Endothelial cell of umbilical vein (primary cell): ENCODE results near the gene MYH15. TPM values are rescaled to one million over a fixed set of nuclear protein-coding genes. Genes with fewer than 3 reads are reported as not detected.

Experiments
- BruUV-seq: library from RNA; stranded (reverse); fragments of 400-500 nt; replicated peaks from 2 replicates; lab custom pipeline; 2021; lab: Mats Ljungman, UMichigan
- CTCF ChIA-PET: fragments of 300-600, 350-600 bp; sonication (Branson Sonifier 250); formaldehyde crosslinking; loops from one replicate; lab custom pipeline; 2021; ENCODE audit warnings: antibody characterized with exemption, inconsistent platforms; lab: Charles Lee
- POLR2A ChIA-PET: fragments of 300-600, 350-600 bp; sonication (Branson Sonifier 250); formaldehyde crosslinking; loops from one replicate; lab custom pipeline; 2021; ENCODE audit warnings: antibody characterized with exemption, inconsistent platforms; lab: Charles Lee
- DNase-seq: peaks from one replicate; pipeline ENCODE4 v3.0.0-alpha.2; 2011; ENCODE audit warnings: low read depth, low spot score
- FAIRE-seq: peaks from 2 replicates; lab custom pipeline; 2011; peaks lifted over from hg19 to GRCh38; lab: Jason Lieb, UNC
- H2AFZ ChIP-seq: 2 replicates; pipeline ENCODE4 v1.6.0; 2012; ENCODE audit warnings: low read depth, low read length, control low read depth, inconsistent platforms
- H3K27ac ChIP-seq: 2 replicates; pipeline ENCODE4 v1.5.1; 2011; ENCODE audit warnings: low read depth, mild to moderate bottlenecking, control low read depth, low read length, moderate library complexity; ENCODE audit not compliant: insufficient read depth
- H3K27me3 ChIP-seq, 2 experiments: 2 replicates each; pipeline versions ENCODE4 v1.6.0 to v1.6.1; 2011; ENCODE audit warnings: low read length in 2 of 2, mixed read lengths in 1 of 2; ENCODE audit not compliant: control insufficient read depth in 2 of 2, insufficient read depth in 2 of 2
- H3K36me3 ChIP-seq, 2 experiments: 2 replicates in 1 of 2; 3 replicates in 1 of 2; pipeline ENCODE4 v1.5.1; 2011; ENCODE audit warnings: low read length in 2 of 2, mild to moderate bottlenecking in 1 of 2, moderate library complexity in 1 of 2; ENCODE audit not compliant: control insufficient read depth in 2 of 2, insufficient read depth in 2 of 2; ENCODE audit errors: extremely low read depth in 1 of 2
- H3K4me1 ChIP-seq: 3 replicates; pipeline ENCODE4 v1.5.1; 2011; ENCODE audit warnings: mild to moderate bottlenecking, low read length; ENCODE audit not compliant: control insufficient read depth, insufficient read depth; ENCODE audit errors: extremely low read depth
- H3K4me2 ChIP-seq: 2 replicates; pipeline ENCODE4 v1.6.1; 2011; ENCODE audit warnings: low read length, control low read depth, mixed read lengths; ENCODE audit not compliant: insufficient read depth
- H3K4me3 ChIP-seq, 3 experiments: fragments of 200-600 bp in 1 of 3; sonication (generic), shearing (Covaris generic) in 1 of 3; replicated peaks in 1 of 3; 2 replicates each; pipeline ENCODE4 v1.5.1; 2011 to 2016; ENCODE audit warnings: control low read depth in 3 of 3, low read length in 3 of 3, mild to moderate bottlenecking in 2 of 3, inconsistent platforms in 1 of 3, low read depth in 1 of 3, moderate library complexity in 1 of 3; ENCODE audit not compliant: insufficient read depth in 1 of 3
- H3K79me2 ChIP-seq: 2 replicates; pipeline ENCODE4 v1.6.0; 2012; ENCODE audit warnings: low read length, inconsistent platforms; ENCODE audit not compliant: control insufficient read depth, insufficient read depth
- H3K9ac ChIP-seq: replicated peaks from 2 replicates; pipeline ENCODE3; 2011; ENCODE audit warnings: low read length, control low read depth; ENCODE audit not compliant: insufficient read depth; ENCODE audit errors: extremely low read depth
- H3K9me1 ChIP-seq: replicated peaks from 3 replicates; pipeline ENCODE4 v1.6.0; 2011; ENCODE audit warnings: mild to moderate bottlenecking, low read length; ENCODE audit not compliant: control insufficient read depth, insufficient read depth; ENCODE audit errors: extremely low read depth
- H3K9me3 ChIP-seq: replicated peaks from 2 replicates; pipeline ENCODE4 v1.5.1; 2012; ENCODE audit warnings: low read length, inconsistent platforms; ENCODE audit not compliant: control insufficient read depth, insufficient read depth
- H4K20me1 ChIP-seq: replicated peaks from 2 replicates; pipeline ENCODE3; 2011; ENCODE audit warnings: mild to moderate bottlenecking, low read length; ENCODE audit not compliant: control insufficient read depth, insufficient read depth; ENCODE audit errors: extremely low read depth
- CTCF ChIP-seq, 2 donors: IDR thresholded peaks; 1 replicate in 1 of 2; 2 replicates in 1 of 2; pipeline ENCODE4 v1.5.1; 2011; ENCODE audit warnings: low read length in 2 of 2, mild to moderate bottlenecking in 2 of 2, moderate library complexity in 2 of 2, control low read depth in 1 of 2, inconsistent platforms in 1 of 2, low read depth in 1 of 2; ENCODE audit not compliant: insufficient read depth in 1 of 2; ENCODE audit errors: extremely low read depth in 1 of 2
- EZH2 ChIP-seq: IDR thresholded peaks from 2 replicates; pipeline ENCODE4 v1.6.1; 2012; ENCODE audit warnings: borderline replicate concordance, low read depth, mild to moderate bottlenecking, moderate library complexity, low read length, inconsistent platforms; ENCODE audit not compliant: severe bottlenecking
- GATA2 ChIP-seq: IDR thresholded peaks from 2 replicates; pipeline ENCODE4 v1.7.0; 2011; ENCODE audit warnings: low read depth, mild to moderate bottlenecking, moderate library complexity, mixed read lengths, low read length; ENCODE audit not compliant: insufficient read length, insufficient read depth
- JUN ChIP-seq: IDR thresholded peaks from 2 replicates; pipeline ENCODE4 v1.6.1; 2011; ENCODE audit warnings: borderline replicate concordance, low read depth; ENCODE audit not compliant: insufficient read length, insufficient read depth
- MAX ChIP-seq: IDR thresholded peaks from 2 replicates; pipeline ENCODE4 v1.6.1; 2011; ENCODE audit not compliant: insufficient read depth, insufficient read length
- MYC ChIP-seq: IDR thresholded peaks from one replicate; pipeline ENCODE4 v1.6.1; 2011; ENCODE audit warnings: mild to moderate bottlenecking, low read depth, low read length
- POLR2AphosphoS5 ChIP-seq: IDR thresholded peaks from 2 replicates; pipeline ENCODE4 v1.6.1; 2012; ENCODE audit warnings: low read depth, mild to moderate bottlenecking, control low read depth, low read length, moderate library complexity; ENCODE audit not compliant: insufficient read depth
- dilution Hi-C: fragments of 300-500 bp; cut with MboI; formaldehyde crosslinking; loops from one replicate; pipeline ENCODE4 v1.15.0; 2019; ENCODE audit warnings: low sequenced_read_pairs; ENCODE audit not compliant: extremely low pct_ligation_motif_present
- intact Hi-C: fragments of 100-400 bp; cut with micrococcal nuclease; formaldehyde crosslinking; loops from one replicate; pipeline ENCODE4 v1.10.0; 2022
- polyA plus RNA-seq, 4 experiments: library from polyadenylated mRNA; depleted of rRNA in 3 of 4; stranded (reverse) in 3 of 4; unstranded in 1 of 4; fragments of >200 nt; gene quantifications; 2 replicates each; pipeline versions ENCODE4 v1.2.1 to v1.2.3, GENCODE V29; 2011 to 2012; ENCODE audit warnings: missing spikeins in 1 of 4
- total RNA-seq: library from RNA; stranded (reverse); gene quantifications from 2 replicates; pipeline ENCODE4 v1.2.3, GENCODE V29; 2021

The MYH15 gene
- total and polyA plus RNA-seq, 2 donors (not counting 3 experiments of a cell fraction or from before 2014, with no cell fraction given) = 0.27 TPM; not detected in 1

- no peaks in the 10 kb centered on the region for H3K9me1 ChIP-seq
- H3K4me1 ChIP-seq = peaks cover 19% of the 10 kb centered on the region
- no peaks in the 10 kb centered on the region for H3K79me2 ChIP-seq
- intact Hi-C loops (loop anchor here (5.0 to 10.0 kb wide), 4 partner anchors 130 to 1238 kb away; partner anchors contain the start of gene CD47), dilution Hi-C loops (no loop called here)
- H3K27ac ChIP-seq = no peak overlapping the region
- no peak for FAIRE-seq
- H4K20me1 ChIP-seq = no peaks in the 10 kb centered on the region
- CTCF ChIA-PET = interaction anchor here (0.7 to 3.6 kb wide), 12 partner anchors 12 to 815 kb away, joined by 3 to 24 read pairs (median 5); no protein-coding TSS in a partner anchor
- no peaks in the 10 kb centered on the region for H3K27me3 ChIP-seq
- H2AFZ ChIP-seq = peak overlapping the region; percentile 38
- POLR2A ChIA-PET = no interaction called here
- DNase-seq = no peak
- H3K4me3 ChIP-seq = no peak overlapping the region
- no peak overlapping the region for H3K4me2 ChIP-seq
- H3K36me3 ChIP-seq = no peaks in the 10 kb centered on the region
- TF ChIP-seq JUN = no peak
- no peak for TF ChIP-seq POLR2AphosphoS5
- TF ChIP-seq CTCF (IDR thresholded peaks at IDR 0.05; ENCODE audit: extremely low read depth in 1 of 2, insufficient read depth in 1 of 2, low read depth in 1 of 2, low read length in 2 of 2) = no peak
- no peak for TF ChIP-seq GATA2
- TF ChIP-seq MAX = no peak
- TF ChIP-seq EZH2 = no peak
- no peak for TF ChIP-seq MYC
- no peak overlapping the region for H3K9ac ChIP-seq
- BruUV-seq = no TSS peak
- H3K9me3 ChIP-seq = no peaks in the 10 kb centered on the region
Measured at GRCh38 chr3:108475220-108475782, 35.1 kb downstream of the MYH15 start.
